Measurements from ENCODE around the gene TFEC.

The TFEC gene

DNA sequence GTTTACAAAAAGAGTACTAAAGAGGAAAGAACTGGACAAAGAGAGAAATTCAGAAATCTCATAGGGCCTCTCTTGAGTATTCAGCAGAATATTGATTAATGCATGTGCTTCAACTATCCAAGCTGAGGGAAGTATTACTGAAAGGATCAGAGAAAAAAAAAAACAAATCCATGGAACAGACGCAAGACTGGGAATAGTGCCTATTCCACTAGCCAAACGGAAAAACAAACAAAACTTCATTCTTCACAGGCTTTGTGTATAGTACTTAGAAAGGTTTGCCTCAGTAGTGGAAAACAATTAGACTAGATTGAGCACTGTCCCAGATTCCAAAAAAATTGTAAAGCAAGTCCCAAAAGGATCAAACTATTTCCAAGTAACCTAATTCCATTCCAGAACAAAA lies 106.2 kb downstream of the TFEC start:
- H3K36me3 ChIP-seq (ENCODE audit: insufficient read depth) = no peaks in the 10 kb centered on the region
- no peak overlapping the region for H2AFZ ChIP-seq (ENCODE audit: low read depth)
- no peaks in the 10 kb centered on the region for H3K4me1 ChIP-seq (ENCODE audit: low read depth, poor library complexity, severe bottlenecking)

DNA sequence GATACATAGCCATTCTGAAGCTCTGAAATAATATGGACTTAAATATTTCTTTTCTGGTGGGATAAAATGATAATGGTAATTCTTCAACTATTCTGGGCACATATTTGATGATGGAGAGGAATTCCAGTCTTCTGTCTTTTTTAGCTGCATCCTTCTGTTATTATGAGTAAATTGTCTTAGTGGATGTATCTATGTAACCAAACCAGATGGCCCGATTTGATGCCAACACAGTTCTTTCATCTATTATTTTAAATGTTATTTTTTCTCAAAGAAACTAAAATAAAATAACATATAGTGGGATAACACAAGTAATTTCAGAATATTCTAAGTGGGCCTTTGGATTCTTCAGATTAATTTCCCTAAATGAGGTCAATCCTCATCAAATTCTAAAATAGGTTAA lies 110.2 kb downstream of the TFEC start:
- no peaks in the 10 kb centered on the region for H3K36me3 ChIP-seq (ENCODE audit: insufficient read depth)
- TF ChIP-seq, protein P1, sequence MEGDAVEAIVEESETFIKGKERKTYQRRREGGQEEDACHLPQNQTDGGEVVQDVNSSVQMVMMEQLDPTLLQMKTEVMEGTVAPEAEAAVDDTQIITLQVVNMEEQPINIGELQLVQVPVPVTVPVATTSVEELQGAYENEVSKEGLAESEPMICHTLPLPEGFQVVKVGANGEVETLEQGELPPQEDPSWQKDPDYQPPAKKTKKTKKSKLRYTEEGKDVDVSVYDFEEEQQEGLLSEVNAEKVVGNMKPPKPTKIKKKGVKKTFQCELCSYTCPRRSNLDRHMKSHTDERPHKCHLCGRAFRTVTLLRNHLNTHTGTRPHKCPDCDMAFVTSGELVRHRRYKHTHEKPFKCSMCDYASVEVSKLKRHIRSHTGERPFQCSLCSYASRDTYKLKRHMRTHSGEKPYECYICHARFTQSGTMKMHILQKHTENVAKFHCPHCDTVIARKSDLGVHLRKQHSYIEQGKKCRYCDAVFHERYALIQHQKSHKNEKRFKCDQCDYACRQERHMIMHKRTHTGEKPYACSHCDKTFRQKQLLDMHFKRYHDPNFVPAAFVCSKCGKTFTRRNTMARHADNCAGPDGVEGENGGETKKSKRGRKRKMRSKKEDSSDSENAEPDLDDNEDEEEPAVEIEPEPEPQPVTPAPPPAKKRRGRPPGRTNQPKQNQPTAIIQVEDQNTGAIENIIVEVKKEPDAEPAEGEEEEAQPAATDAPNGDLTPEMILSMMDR (conservative IDR thresholded peaks at IDR 0.05; ENCODE audit: low read depth, low read length) = no peak

More for the DNA sequence above, 106.2 kb downstream of the TFEC start:
- Histone ChIP-seq H3K27ac (no peak overlapping the region), H3K4me3 (IDR thresholded peaks at IDR 0.05; ENCODE audit: insufficient read depth, low read depth, low read length) (no peak overlapping the region), H4K20me1 (ENCODE audit: insufficient read depth) (no peaks in the 10 kb centered on the region), H3K79me2 (ENCODE audit: insufficient read depth, low read depth) (no peaks in the 10 kb centered on the region), H3K4me2 (no peak overlapping the region), H3K27me3 (ENCODE audit: insufficient read depth, low read depth) (no peaks in the 10 kb centered on the region), H3K9ac (no peak overlapping the region)
- TF ChIP-seq, protein P1 (conservative IDR thresholded peaks at IDR 0.05; ENCODE audit: low read depth, low read length) = no peak

DNA sequence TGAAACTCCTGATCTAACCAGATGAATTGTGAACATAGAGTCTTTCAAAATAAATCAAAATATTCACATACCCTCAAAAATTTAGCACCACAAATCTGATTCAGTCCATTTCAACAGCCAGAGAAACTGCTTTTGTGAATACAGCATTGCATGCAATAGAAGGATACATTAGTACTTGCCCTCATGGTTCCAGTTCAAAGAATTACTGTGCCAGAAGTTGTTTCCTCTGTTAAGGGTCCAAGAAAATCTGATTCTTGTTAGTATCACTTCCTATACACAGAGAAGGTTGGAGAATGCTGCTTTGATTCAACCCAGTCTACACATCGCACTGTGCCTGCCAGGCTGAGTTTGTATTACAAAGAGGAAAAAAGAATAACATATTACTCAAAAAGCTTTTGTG lies 115.6 kb downstream of the TFEC start:
- Histone ChIP-seq H3K27ac (no peak overlapping the region), H4K20me1 (ENCODE audit: insufficient read depth) (no peaks in the 10 kb centered on the region), H3K4me3 (IDR thresholded peaks at IDR 0.05; ENCODE audit: insufficient read depth, low read depth, low read length) (no peak overlapping the region), H3K4me1 (ENCODE audit: low read depth, poor library complexity, severe bottlenecking) (peaks cover 7% of the 10 kb centered on the region), H3K36me3 (ENCODE audit: insufficient read depth) (no peaks in the 10 kb centered on the region), H3K4me2 (no peak overlapping the region), H3K9ac (no peak overlapping the region), H3K27me3 (ENCODE audit: insufficient read depth, low read depth) (no peaks in the 10 kb centered on the region), H2AFZ (ENCODE audit: low read depth) (no peak overlapping the region), H3K79me2 (ENCODE audit: insufficient read depth, low read depth) (no peaks in the 10 kb centered on the region)
- TF ChIP-seq, protein P1 (conservative IDR thresholded peaks at IDR 0.05; ENCODE audit: low read depth, low read length) = no peak

More for the DNA sequence above, 110.2 kb downstream of the TFEC start:
- H3K4me3 ChIP-seq (IDR thresholded peaks at IDR 0.05; ENCODE audit: insufficient read depth, low read depth, low read length) = no peak overlapping the region
- no peaks in the 10 kb centered on the region for H3K79me2 ChIP-seq (ENCODE audit: insufficient read depth, low read depth)
- no peak overlapping the region for H3K27ac ChIP-seq
- H3K27me3 ChIP-seq (ENCODE audit: insufficient read depth, low read depth) = no peaks in the 10 kb centered on the region
- H4K20me1 ChIP-seq (ENCODE audit: insufficient read depth) = no peaks in the 10 kb centered on the region
- no peak overlapping the region for H3K4me2 ChIP-seq
- no peak overlapping the region for H2AFZ ChIP-seq (ENCODE audit: low read depth)
- H3K4me1 ChIP-seq (ENCODE audit: low read depth, poor library complexity, severe bottlenecking) = no peaks in the 10 kb centered on the region
- H3K9ac ChIP-seq = no peak overlapping the region

DNA sequence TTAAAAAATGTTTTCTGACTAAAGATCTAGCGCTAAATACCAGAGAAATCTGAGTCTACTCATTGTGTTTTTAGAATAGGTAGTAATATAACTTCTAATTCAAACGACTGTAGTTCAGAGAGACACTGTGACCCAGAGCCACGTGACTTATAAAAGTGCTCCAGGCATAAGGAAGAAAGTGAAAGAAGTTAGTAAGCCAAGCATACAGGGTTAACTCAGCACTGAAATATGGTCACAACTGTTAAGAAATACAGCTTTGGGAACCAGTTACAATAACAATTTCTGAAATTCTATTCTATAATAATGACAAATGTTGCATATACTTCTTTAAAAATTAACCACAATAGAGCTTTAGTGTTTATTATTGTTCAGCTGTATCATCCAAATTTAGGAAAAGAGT lies 119.1 kb downstream of the TFEC start:
- no peak overlapping the region for H3K27ac ChIP-seq
- no peak overlapping the region for H3K9ac ChIP-seq
- no peaks in the 10 kb centered on the region for H3K27me3 ChIP-seq (ENCODE audit: insufficient read depth, low read depth)
- TF ChIP-seq, protein P1 (conservative IDR thresholded peaks at IDR 0.05; ENCODE audit: low read depth, low read length) = no peak
- H3K4me3 ChIP-seq (IDR thresholded peaks at IDR 0.05; ENCODE audit: insufficient read depth, low read depth, low read length) = no peak overlapping the region
- no peak overlapping the region for H3K4me2 ChIP-seq
- no peaks in the 10 kb centered on the region for H4K20me1 ChIP-seq (ENCODE audit: insufficient read depth)
- H3K4me1 ChIP-seq (ENCODE audit: low read depth, poor library complexity, severe bottlenecking) = peaks cover 7% of the 10 kb centered on the region
- H3K79me2 ChIP-seq (ENCODE audit: insufficient read depth, low read depth) = no peaks in the 10 kb centered on the region
- H3K36me3 ChIP-seq (ENCODE audit: insufficient read depth) = no peaks in the 10 kb centered on the region
- H2AFZ ChIP-seq (ENCODE audit: low read depth) = no peak overlapping the region
